SK-N-SH (cell line): ENCODE measurements around the gene PARD3B. TPM values are rescaled to one million over a fixed set of nuclear protein-coding genes. Genes with fewer than 3 reads are reported as not detected.

Source experiments
- CTCF ChIA-PET: fragments of 300-600, 350-600 bp; formaldehyde crosslinking; extraction: SDS; loops from one replicate; lab custom pipeline; 2021; lab: Yijun Ruan, JAX
- POLR2A ChIA-PET: fragments of 350-600 bp; sonication (Branson Sonifier 250); formaldehyde crosslinking; extraction: SDS; loops from one replicate; lab custom pipeline; 2020; ENCODE audit warnings: antibody characterized with exemption, inconsistent platforms; lab: Yijun Ruan, JAX
- DNase-seq: peaks from one replicate; pipeline ENCODE4 v3.0.0; 2012
- H2AFZ ChIP-seq: fragments of 200-600 bp; sonication (generic); 2 replicates; pipeline ENCODE4 v1.8.1; 2016; ENCODE audit warnings: antibody characterized with exemption, mild to moderate bottlenecking, low read depth
- H3F3A ChIP-seq: fragments of 200-600 bp; sonication (generic); replicated peaks from 2 replicates; pipeline ENCODE3; 2016; ENCODE audit warnings: antibody characterized with exemption, mild to moderate bottlenecking; ENCODE audit not compliant: insufficient read depth
- H3K27ac ChIP-seq, 2 experiments: fragments of 200-500 bp in 1 of 2; fragments of 200-600 bp in 1 of 2; sonication (Bioruptor generic) in 1 of 2; sonication (generic), shearing (Covaris generic) in 1 of 2; 2 replicates each; pipeline versions ENCODE4 v1.5.1 to v1.6.1; 2014 to 2016; ENCODE audit warnings: low read depth in 2 of 2, inconsistent platforms in 1 of 2, low read length in 1 of 2, mild to moderate bottlenecking in 1 of 2, mixed read lengths in 1 of 2
- H3K27me3 ChIP-seq: fragments of 200-600 bp; sonication (generic), shearing (Covaris generic); 2 replicates; pipeline ENCODE4 v1.6.1; 2016; ENCODE audit warnings: mixed run types; ENCODE audit not compliant: insufficient read depth
- H3K36me3 ChIP-seq, 2 experiments: fragments of 200-500 bp in 1 of 2; fragments of 200-600 bp in 1 of 2; sonication (Bioruptor generic) in 1 of 2; sonication (generic) in 1 of 2; replicated peaks in 1 of 2; 2 replicates each; pipeline versions ENCODE3 to v1.5.1; 2014 to 2016; ENCODE audit warnings: low read length in 1 of 2, mild to moderate bottlenecking in 1 of 2; ENCODE audit not compliant: insufficient read depth in 2 of 2, control insufficient read depth in 1 of 2
- H3K4me1 ChIP-seq, 2 experiments: fragments of 200-500 bp in 1 of 2; fragments of 200-600 bp in 1 of 2; sonication (Bioruptor generic) in 1 of 2; sonication (generic), shearing (Covaris generic) in 1 of 2; 2 replicates each; pipeline versions ENCODE4 v1.5.1 to v1.6.1; 2014 to 2016; ENCODE audit warnings: low read depth in 1 of 2, low read length in 1 of 2, mixed run types in 1 of 2; ENCODE audit not compliant: insufficient read depth in 2 of 2, control insufficient read depth in 1 of 2
- H3K4me2 ChIP-seq: fragments of 200-600 bp; sonication (generic), shearing (Covaris generic); 2 replicates; pipeline ENCODE4 v1.6.1; 2017; ENCODE audit warnings: mixed run types
- H3K4me3 ChIP-seq, 2 experiments: fragments of 200-500 bp in 1 of 2; fragments of 200-600 bp in 1 of 2; sonication (Bioruptor generic) in 1 of 2; sonication (generic), shearing (Covaris generic) in 1 of 2; 2 replicates each; pipeline versions ENCODE4 v1.5.1 to v1.8.1; 2014 to 2016; ENCODE audit warnings: low read depth in 2 of 2, inconsistent platforms in 1 of 2, low read length in 1 of 2, mild to moderate bottlenecking in 1 of 2, mixed read lengths in 1 of 2, moderate library complexity in 1 of 2
- H3K79me2 ChIP-seq: fragments of 200-600 bp; sonication (generic); 2 replicates; pipeline ENCODE4 v1.8.1; 2017; ENCODE audit warnings: mild to moderate bottlenecking; ENCODE audit not compliant: insufficient read depth
- H3K9ac ChIP-seq: fragments of 200-600 bp; sonication (generic); 2 replicates; pipeline ENCODE4 v1.6.1; 2017; ENCODE audit warnings: mixed run types
- H3K9me2 ChIP-seq: fragments of 200-600 bp; sonication (generic); 2 replicates; pipeline ENCODE4 v1.6.1; 2017; ENCODE audit warnings: mixed run types
- H3K9me3 ChIP-seq: fragments of 200-600 bp; sonication (generic); 2 replicates; pipeline ENCODE4 v1.6.1; 2017; ENCODE audit warnings: mixed run types, mild to moderate bottlenecking, moderate library complexity
- H4K20me1 ChIP-seq: fragments of 200-600 bp; sonication (generic); 2 replicates; pipeline ENCODE4 v1.6.1; 2017; ENCODE audit warnings: mild to moderate bottlenecking, mixed run types; ENCODE audit not compliant: insufficient read depth
- ELF1 ChIP-seq: IDR thresholded peaks from 2 replicates; pipeline ENCODE4 v1.4.0; 2012
- EZH2phosphoT487 ChIP-seq: fragments of 200-600 bp; sonication (generic); IDR thresholded peaks from 2 replicates; pipeline ENCODE4 v1.6.1; 2017; ENCODE audit warnings: low read depth, mixed run types, mild to moderate bottlenecking, antibody characterized with exemption, moderate library complexity, borderline replicate concordance
- FOXM1 ChIP-seq: IDR thresholded peaks from 2 replicates; pipeline ENCODE4 v1.4.0; 2012; ENCODE audit warnings: low read depth, mild to moderate bottlenecking
- GATA2 ChIP-seq: sonication (generic); formaldehyde crosslinking; IDR thresholded peaks from 2 replicates; pipeline ENCODE4 v1.5.0; 2020; ENCODE audit warnings: mild to moderate bottlenecking, missing genetic modification reagents
- JUND ChIP-seq: IDR thresholded peaks from 2 replicates; pipeline ENCODE4 v1.4.0; 2012
- POLR2AphosphoS5 ChIP-seq: IDR thresholded peaks from 2 replicates; pipeline ENCODE4 v1.6.1; 2012; ENCODE audit warnings: low read depth, low read length
- RFX5 ChIP-seq: IDR thresholded peaks from 2 replicates; pipeline ENCODE4 v1.6.1; 2012; ENCODE audit warnings: mild to moderate bottlenecking, improper control_type of control experiment, low read length
- RXRA ChIP-seq: IDR thresholded peaks from 2 replicates; pipeline ENCODE4 v1.4.0; 2012; ENCODE audit warnings: low read depth, mild to moderate bottlenecking, borderline replicate concordance
- SIN3A ChIP-seq: IDR thresholded peaks from 2 replicates; pipeline ENCODE4 v1.6.1; 2012; ENCODE audit warnings: low read depth, mild to moderate bottlenecking, low read length, moderate library complexity, borderline replicate concordance
- SMC3 ChIP-seq: IDR thresholded peaks from 2 replicates; pipeline ENCODE4 v1.6.1; 2012; ENCODE audit warnings: low read depth, low read length, improper control_type of control experiment
- TCF12 ChIP-seq: IDR thresholded peaks from 2 replicates; pipeline ENCODE4 v1.4.0; 2012
- TEAD4 ChIP-seq: IDR thresholded peaks from 2 replicates; pipeline ENCODE4 v1.4.0; 2012; ENCODE audit warnings: mild to moderate bottlenecking, borderline replicate concordance; ENCODE audit not compliant: insufficient read depth
- YY1 ChIP-seq: IDR thresholded peaks from 2 replicates; pipeline ENCODE4 v1.4.0; 2012; ENCODE audit warnings: low read depth, mild to moderate bottlenecking
- polyA plus RNA-seq, 3 experiments: library from polyadenylated mRNA; depleted of rRNA; stranded (reverse); fragments of >200 nt; gene quantifications; 2 replicates each; pipeline ENCODE4 v1.2.3, GENCODE V29; 2012
- TF ChIP-seq, protein P1 (sequence below): IDR thresholded peaks from 2 replicates; pipeline ENCODE4 v1.6.1; 2012; ENCODE audit warnings: mild to moderate bottlenecking, low read depth, low read length, moderate library complexity
- TF ChIP-seq, protein P2 (sequence below): IDR thresholded peaks from 2 replicates; pipeline ENCODE4; 2012
- TF ChIP-seq, protein P3 (sequence below): IDR thresholded peaks from 2 replicates; pipeline ENCODE4 v1.4.0; 2012; ENCODE audit warnings: low read depth, borderline replicate concordance
- TF ChIP-seq, protein P4 (sequence below): fragments of 150-350 bp; IDR thresholded peaks from 2 replicates; pipeline ENCODE4 v1.6.1; 2016; ENCODE audit warnings: mild to moderate bottlenecking, low read depth, low read length
- TF ChIP-seq, protein P5 (sequence below): IDR thresholded peaks from 2 replicates; pipeline ENCODE4 v1.4.0; 2012; ENCODE audit warnings: low read depth

Gene PARD3B
- polyA plus RNA-seq, 1 of the 3 experiments (the other 2 are of a cell fraction) = 0.87 TPM

DNA sequence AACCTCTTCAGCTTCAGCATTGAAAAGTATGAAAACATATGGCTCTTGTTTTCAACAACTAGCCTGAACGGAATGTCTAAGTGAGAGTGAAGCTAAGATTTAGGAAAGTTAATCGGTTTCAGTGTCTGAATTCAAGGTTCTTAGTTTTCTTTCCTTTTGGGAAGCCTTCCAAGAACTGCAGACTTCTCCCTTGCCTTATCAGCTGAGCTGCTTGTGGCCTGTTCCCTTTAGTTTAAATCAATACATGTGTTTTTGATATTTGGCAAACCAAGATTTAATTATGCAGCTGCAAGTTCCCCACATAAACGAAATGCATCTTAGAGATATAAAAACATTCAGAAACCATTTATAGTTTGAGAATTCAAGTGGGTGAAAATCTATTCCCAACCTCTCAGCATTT is 862.7 kb downstream of the PARD3B start (continued):
- TF ChIP-seq, protein P1, sequence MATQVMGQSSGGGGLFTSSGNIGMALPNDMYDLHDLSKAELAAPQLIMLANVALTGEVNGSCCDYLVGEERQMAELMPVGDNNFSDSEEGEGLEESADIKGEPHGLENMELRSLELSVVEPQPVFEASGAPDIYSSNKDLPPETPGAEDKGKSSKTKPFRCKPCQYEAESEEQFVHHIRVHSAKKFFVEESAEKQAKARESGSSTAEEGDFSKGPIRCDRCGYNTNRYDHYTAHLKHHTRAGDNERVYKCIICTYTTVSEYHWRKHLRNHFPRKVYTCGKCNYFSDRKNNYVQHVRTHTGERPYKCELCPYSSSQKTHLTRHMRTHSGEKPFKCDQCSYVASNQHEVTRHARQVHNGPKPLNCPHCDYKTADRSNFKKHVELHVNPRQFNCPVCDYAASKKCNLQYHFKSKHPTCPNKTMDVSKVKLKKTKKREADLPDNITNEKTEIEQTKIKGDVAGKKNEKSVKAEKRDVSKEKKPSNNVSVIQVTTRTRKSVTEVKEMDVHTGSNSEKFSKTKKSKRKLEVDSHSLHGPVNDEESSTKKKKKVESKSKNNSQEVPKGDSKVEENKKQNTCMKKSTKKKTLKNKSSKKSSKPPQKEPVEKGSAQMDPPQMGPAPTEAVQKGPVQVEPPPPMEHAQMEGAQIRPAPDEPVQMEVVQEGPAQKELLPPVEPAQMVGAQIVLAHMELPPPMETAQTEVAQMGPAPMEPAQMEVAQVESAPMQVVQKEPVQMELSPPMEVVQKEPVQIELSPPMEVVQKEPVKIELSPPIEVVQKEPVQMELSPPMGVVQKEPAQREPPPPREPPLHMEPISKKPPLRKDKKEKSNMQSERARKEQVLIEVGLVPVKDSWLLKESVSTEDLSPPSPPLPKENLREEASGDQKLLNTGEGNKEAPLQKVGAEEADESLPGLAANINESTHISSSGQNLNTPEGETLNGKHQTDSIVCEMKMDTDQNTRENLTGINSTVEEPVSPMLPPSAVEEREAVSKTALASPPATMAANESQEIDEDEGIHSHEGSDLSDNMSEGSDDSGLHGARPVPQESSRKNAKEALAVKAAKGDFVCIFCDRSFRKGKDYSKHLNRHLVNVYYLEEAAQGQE = no peak
- TF ChIP-seq RFX5 = no peak
- peak; percentile 87; the same call in 1 of the 2 replicates for TF ChIP-seq POLR2AphosphoS5
- TF ChIP-seq FOXM1 = peak; percentile 71; the same call in 1 of the 2 replicates
- TF ChIP-seq YY1 = no peak
- peak; percentile 77; the same call in 1 of the 2 replicates for TF ChIP-seq TEAD4
- peak; percentile 99 for TF ChIP-seq TCF12
- TF ChIP-seq, protein P2, sequence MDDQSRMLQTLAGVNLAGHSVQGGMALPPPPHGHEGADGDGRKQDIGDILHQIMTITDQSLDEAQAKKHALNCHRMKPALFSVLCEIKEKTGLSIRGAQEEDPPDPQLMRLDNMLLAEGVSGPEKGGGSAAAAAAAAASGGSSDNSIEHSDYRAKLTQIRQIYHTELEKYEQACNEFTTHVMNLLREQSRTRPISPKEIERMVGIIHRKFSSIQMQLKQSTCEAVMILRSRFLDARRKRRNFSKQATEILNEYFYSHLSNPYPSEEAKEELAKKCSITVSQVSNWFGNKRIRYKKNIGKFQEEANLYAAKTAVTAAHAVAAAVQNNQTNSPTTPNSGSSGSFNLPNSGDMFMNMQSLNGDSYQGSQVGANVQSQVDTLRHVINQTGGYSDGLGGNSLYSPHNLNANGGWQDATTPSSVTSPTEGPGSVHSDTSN = peak; percentile 87
- TF ChIP-seq GATA2 (CRISPR knock-in tag) = peak; percentile 89

DNA sequence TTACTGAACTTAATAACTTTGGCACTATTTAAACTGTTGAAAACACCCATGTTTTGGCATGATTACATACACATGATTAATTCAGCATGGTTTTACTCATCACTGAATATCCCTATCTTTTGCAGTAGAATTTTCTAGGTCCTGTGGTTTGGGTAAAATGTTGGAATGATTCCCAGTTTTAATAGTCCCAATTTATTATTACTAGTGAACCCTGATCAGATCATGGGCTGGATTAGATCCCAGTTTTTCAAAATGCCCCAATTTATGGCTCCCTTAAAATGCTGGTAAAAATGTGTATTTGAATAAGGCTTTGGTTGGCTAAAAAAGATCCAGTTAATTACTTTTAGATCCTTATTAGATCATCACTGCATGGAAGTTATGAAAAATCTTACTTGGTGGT is 863.4 kb downstream of the PARD3B start:
- DNase-seq = peak; percentile 12
- POLR2A ChIA-PET = no interaction called here
- TF ChIP-seq, protein P3, sequence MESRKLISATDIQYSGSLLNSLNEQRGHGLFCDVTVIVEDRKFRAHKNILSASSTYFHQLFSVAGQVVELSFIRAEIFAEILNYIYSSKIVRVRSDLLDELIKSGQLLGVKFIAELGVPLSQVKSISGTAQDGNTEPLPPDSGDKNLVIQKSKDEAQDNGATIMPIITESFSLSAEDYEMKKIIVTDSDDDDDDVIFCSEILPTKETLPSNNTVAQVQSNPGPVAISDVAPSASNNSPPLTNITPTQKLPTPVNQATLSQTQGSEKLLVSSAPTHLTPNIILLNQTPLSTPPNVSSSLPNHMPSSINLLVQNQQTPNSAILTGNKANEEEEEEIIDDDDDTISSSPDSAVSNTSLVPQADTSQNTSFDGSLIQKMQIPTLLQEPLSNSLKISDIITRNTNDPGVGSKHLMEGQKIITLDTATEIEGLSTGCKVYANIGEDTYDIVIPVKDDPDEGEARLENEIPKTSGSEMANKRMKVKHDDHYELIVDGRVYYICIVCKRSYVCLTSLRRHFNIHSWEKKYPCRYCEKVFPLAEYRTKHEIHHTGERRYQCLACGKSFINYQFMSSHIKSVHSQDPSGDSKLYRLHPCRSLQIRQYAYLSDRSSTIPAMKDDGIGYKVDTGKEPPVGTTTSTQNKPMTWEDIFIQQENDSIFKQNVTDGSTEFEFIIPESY = no peak
- TF ChIP-seq SIN3A = no peak
- TF ChIP-seq, protein P4, sequence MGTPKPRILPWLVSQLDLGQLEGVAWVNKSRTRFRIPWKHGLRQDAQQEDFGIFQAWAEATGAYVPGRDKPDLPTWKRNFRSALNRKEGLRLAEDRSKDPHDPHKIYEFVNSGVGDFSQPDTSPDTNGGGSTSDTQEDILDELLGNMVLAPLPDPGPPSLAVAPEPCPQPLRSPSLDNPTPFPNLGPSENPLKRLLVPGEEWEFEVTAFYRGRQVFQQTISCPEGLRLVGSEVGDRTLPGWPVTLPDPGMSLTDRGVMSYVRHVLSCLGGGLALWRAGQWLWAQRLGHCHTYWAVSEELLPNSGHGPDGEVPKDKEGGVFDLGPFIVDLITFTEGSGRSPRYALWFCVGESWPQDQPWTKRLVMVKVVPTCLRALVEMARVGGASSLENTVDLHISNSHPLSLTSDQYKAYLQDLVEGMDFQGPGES = no peak
- TF ChIP-seq, protein P5, sequence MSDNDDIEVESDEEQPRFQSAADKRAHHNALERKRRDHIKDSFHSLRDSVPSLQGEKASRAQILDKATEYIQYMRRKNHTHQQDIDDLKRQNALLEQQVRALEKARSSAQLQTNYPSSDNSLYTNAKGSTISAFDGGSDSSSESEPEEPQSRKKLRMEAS = no peak
- peak; percentile 53; the same call in 1 of the 2 replicates for TF ChIP-seq JUND
- no peak for TF ChIP-seq ELF1
- TF ChIP-seq, protein P2 = peak; percentile 66
- TF ChIP-seq EZH2phosphoT487 = no peak
- TF ChIP-seq, protein P1 = no peak
- TF ChIP-seq RXRA = no peak; the same call in 1 of the 2 replicates
- no peak for TF ChIP-seq SMC3

More for the DNA sequence above, 863.4 kb downstream of the PARD3B start:
- no peaks in the 10 kb centered on the region for H3K79me2 ChIP-seq
- H3K4me3 ChIP-seq = no peak overlapping the region
- H3K27ac ChIP-seq = peak overlapping the region; percentile 74 to 92
- no peaks in the 10 kb centered on the region for H3K36me3 ChIP-seq
- peaks cover 4% of the 10 kb centered on the region for H4K20me1 ChIP-seq
- H3K9me3 ChIP-seq = no peaks in the 10 kb centered on the region
- no peak overlapping the region for H2AFZ ChIP-seq
- H3K9me2 ChIP-seq = no peaks in the 10 kb centered on the region
- H3K9ac ChIP-seq = no peak overlapping the region
- peaks cover 46% of the 10 kb centered on the region for H3F3A ChIP-seq
- H3K4me2 ChIP-seq = peak overlapping the region; percentile 57; the same call in 1 of the 2 replicates
- peaks cover 14 to 23% of the 10 kb centered on the region in 2 experiments for H3K4me1 ChIP-seq
- H3K27me3 ChIP-seq = no peaks in the 10 kb centered on the region
- CTCF ChIA-PET = interaction anchor here (0.6 to 1.2 kb wide), 3 partner anchors 23 to 202 kb away, joined by 3 to 5 read pairs (median 3); no protein-coding TSS in a partner anchor
